Measurements from ENCODE around the gene OR56A4.

OR56A4 gene

GRCh38 chr11:5955586-5955985 lies 51.2 kb downstream of the OR56A4 start:
- no peak for DNase-seq

All from SIG-M5 (cell line).